CD14-positive monocyte (primary cell): ENCODE data around the gene PER1. TPM values are rescaled to one million over a fixed set of nuclear protein-coding genes. Genes with fewer than 3 reads are reported as not detected.
A peak's percentile ranks its signal among the peaks of the same experiment; 100 is the strongest.

Experiments used
- DNase-seq, 3 donors: peaks; one replicate each; pipeline ENCODE4 v3.0.0-alpha.2; 2011 to 2022
- H2AFZ ChIP-seq: 2 replicates; pipeline ENCODE4 v1.6.0; 2012; ENCODE audit warnings: mild to moderate bottlenecking, low read depth, low read length, inconsistent platforms; ENCODE audit not compliant: insufficient read depth, poor library complexity, severe bottlenecking
- H3K27ac ChIP-seq, 2 donors: 1 replicate in 1 of 2; 2 replicates in 1 of 2; pipeline ENCODE4 v1.5.1; 2012 to 2013; ENCODE audit warnings: low read length in 2 of 2, control low read depth in 1 of 2, inconsistent platforms in 1 of 2, low read depth in 1 of 2, mild to moderate bottlenecking in 1 of 2
- H3K27me3 ChIP-seq, 2 donors: one replicate each; pipeline versions ENCODE4 v1.6.0 to v1.6.1; 2011 to 2013; ENCODE audit warnings: low read length in 2 of 2; ENCODE audit not compliant: control insufficient read depth in 2 of 2, insufficient read depth in 2 of 2
- H3K36me3 ChIP-seq, 2 donors: replicated peaks in 1 of 2; 1 replicate in 1 of 2; 2 replicates in 1 of 2; pipeline versions ENCODE4 v1.5.1 to v1.6.1; 2012 to 2013; ENCODE audit warnings: low read length in 2 of 2, control low read depth in 1 of 2, inconsistent platforms in 1 of 2, mild to moderate bottlenecking in 1 of 2; ENCODE audit not compliant: insufficient read depth in 2 of 2, control insufficient read depth in 1 of 2
- H3K4me1 ChIP-seq, 2 donors: 1 replicate in 1 of 2; 2 replicates in 1 of 2; pipeline versions ENCODE4 v1.5.1 to v1.6.1; 2012 to 2013; ENCODE audit warnings: low read length in 2 of 2, control low read depth in 1 of 2, inconsistent platforms in 1 of 2, mild to moderate bottlenecking in 1 of 2, moderate library complexity in 1 of 2; ENCODE audit not compliant: insufficient read depth in 2 of 2, control insufficient read depth in 1 of 2
- H3K4me2 ChIP-seq: replicated peaks from 2 replicates; pipeline ENCODE3; 2012; ENCODE audit warnings: low read length, moderate library complexity, mild to moderate bottlenecking; ENCODE audit not compliant: poor library complexity, severe bottlenecking; ENCODE audit errors: extremely low read depth
- H3K4me3 ChIP-seq, 3 experiments: fragments of 200-600 bp in 1 of 3; sonication (generic) in 1 of 3; replicated peaks in 1 of 3; 1 replicate in 2 of 3; 2 replicates in 1 of 3; pipeline ENCODE4 v1.5.1; 2011 to 2013; ENCODE audit warnings: low read length in 3 of 3, mild to moderate bottlenecking in 3 of 3, control low read depth in 2 of 3, low read depth in 2 of 3, inconsistent platforms in 1 of 3, moderate library complexity in 1 of 3
- H3K79me2 ChIP-seq: 2 replicates; pipeline ENCODE4 v1.6.0; 2012; ENCODE audit warnings: mild to moderate bottlenecking, control low read depth, inconsistent platforms, low read length, moderate library complexity; ENCODE audit not compliant: insufficient read depth
- H3K9ac ChIP-seq: 2 replicates; pipeline ENCODE4 v1.6.0; 2017; ENCODE audit warnings: low read length, mild to moderate bottlenecking; ENCODE audit not compliant: insufficient read depth, poor library complexity, severe bottlenecking
- H3K9me3 ChIP-seq, 2 donors: replicated peaks in 1 of 2; 1 replicate in 1 of 2; 2 replicates in 1 of 2; pipeline versions ENCODE4 v1.5.1 to v1.6.1; 2012 to 2013; ENCODE audit warnings: low read length in 2 of 2, control low read depth in 1 of 2; ENCODE audit not compliant: control insufficient read depth in 1 of 2, insufficient read depth in 1 of 2
- H4K20me1 ChIP-seq: 2 replicates; pipeline ENCODE4 v1.6.0; 2012; ENCODE audit warnings: mild to moderate bottlenecking, low read length, control low read depth, moderate library complexity; ENCODE audit not compliant: insufficient read depth
- H3K27ac Mint-ChIP-seq, 7 donors: one replicate each; pipeline ENCODE4 v1.8.0; 2020; ENCODE audit warnings: mild to moderate bottlenecking in 7 of 7, mixed read lengths in 7 of 7, moderate library complexity in 6 of 7, inconsistent platforms in 2 of 7
- H3K27me3 Mint-ChIP-seq, 3 donors: one replicate each; pipeline ENCODE4 v1.8.0; 2021 to 2022; ENCODE audit warnings: low read depth in 3 of 3, mild to moderate bottlenecking in 3 of 3, mixed read lengths in 3 of 3, moderate library complexity in 3 of 3, inconsistent platforms in 1 of 3
- H3K36me3 Mint-ChIP-seq, 2 donors: one replicate each; pipeline ENCODE4 v1.8.0; 2020; ENCODE audit warnings: mixed read lengths in 2 of 2, inconsistent platforms in 1 of 2, mild to moderate bottlenecking in 1 of 2
- H3K4me1 Mint-ChIP-seq: one replicate; pipeline ENCODE4 v1.8.0; 2020; ENCODE audit warnings: mild to moderate bottlenecking, mixed read lengths
- H3K4me3 Mint-ChIP-seq, 2 donors: one replicate each; pipeline ENCODE4 v1.8.0; 2020; ENCODE audit warnings: mild to moderate bottlenecking in 2 of 2, mixed read lengths in 2 of 2, moderate library complexity in 1 of 2
- H3K9me3 Mint-ChIP-seq, 7 donors: one replicate each; pipeline ENCODE4 v1.8.0; 2020 to 2022; ENCODE audit warnings: mixed read lengths in 7 of 7, mild to moderate bottlenecking in 6 of 7, moderate library complexity in 6 of 7, inconsistent platforms in 2 of 7
- CTCF ChIP-seq: fragments of 200-600 bp; IDR thresholded peaks from one replicate; pipeline ENCODE4 v1.8.0; 2022; ENCODE audit warnings: antibody characterized with exemption, mild to moderate bottlenecking
- WGBS: methylation state at CpG from one replicate; pipeline ENCODE4 v1.1.5; 2013; ENCODE audit warnings: missing lambda C conversion rate; ENCODE audit not compliant: insufficient coverage; 5-methylcytosine and 5-hydroxymethylcytosine counted together
- intact Hi-C, 2 donors: fragments of 100-400 bp; cut with micrococcal nuclease; formaldehyde crosslinking; loops; one replicate each; pipeline versions ENCODE4 v1.15.0 to v1.15.1; 2023
- polyA plus RNA-seq, 3 donors: library from polyadenylated mRNA; depleted of rRNA in 1 of 3; unstranded in 2 of 3; stranded (reverse) in 1 of 3; fragments of 300-500 nt in 2 of 3; fragments of >200 nt in 1 of 3; fragmentation: Illumina TruSeq in 2 of 3; gene quantifications; 1 replicate in 2 of 3; 2 replicates in 1 of 3; pipeline ENCODE4 v1.2.3, GENCODE V29; 2012 to 2021

Gene PER1
- polyA plus RNA-seq, 3 donors = 5.6 to 457 (median 9.6) TPM

GRCh38 chr17:8149419-8150193, 2.6 kb downstream of the PER1 start:
- peak overlapping the region in 1 of 2 donors; percentile 12 for H3K4me3 Mint-ChIP-seq
- no peak overlapping the region for H2AFZ ChIP-seq
- peaks cover 31 to 46% of the 10 kb centered on the region in 2 donors for H3K4me1 ChIP-seq
- no peak overlapping the region for H3K9ac ChIP-seq
- 97% methylated on average over 28 of the region's 29 CpGs for WGBS
- peak overlapping the region in 3 of 7 donors; percentile 13 to 74 (median 15) for H3K27ac Mint-ChIP-seq
- peaks cover 0 to 14% (median 0%) of the 10 kb centered on the region in 3 donors for H3K27me3 Mint-ChIP-seq
- TF ChIP-seq CTCF = no peak
- peaks cover 28% of the 10 kb centered on the region for H3K4me1 Mint-ChIP-seq
- peaks cover 19% of the 10 kb centered on the region for H3K79me2 ChIP-seq
- H3K27ac ChIP-seq = no peak overlapping the region
- intact Hi-C loops = loop anchor here in 1 of 2 donors (5.0 to 10.0 kb wide), 2 partner anchors 38 to 315 kb away; partner anchors contain the start of gene KDM6B
- no peak overlapping the region for H3K4me2 ChIP-seq
- peaks cover 56 to 62% of the 10 kb centered on the region in 2 donors for H3K36me3 ChIP-seq
- no peaks in the 10 kb centered on the region for H3K9me3 ChIP-seq
- no peak for DNase-seq
- no peaks in the 10 kb centered on the region for H3K27me3 ChIP-seq
- H3K9me3 Mint-ChIP-seq = peaks cover 0 to 4% (median 0%) of the 10 kb centered on the region in 7 donors
- H3K36me3 Mint-ChIP-seq = peaks cover 63 to 70% of the 10 kb centered on the region in 2 donors
- H3K4me3 ChIP-seq = no peak overlapping the region
- peaks cover 90% of the 10 kb centered on the region for H4K20me1 ChIP-seq

GRCh38 chr17:8148560-8148959, 3.6 kb downstream of the PER1 start:
- intact Hi-C loops = loop anchor here in 1 of 2 donors (1.0 kb wide), 1 partner anchor 9 kb away; no protein-coding TSS in a partner anchor
- H3K4me3 ChIP-seq = no peak overlapping the region
- H3K27ac ChIP-seq = no peak overlapping the region
- no peak overlapping the region for H3K4me2 ChIP-seq
- Mint-ChIP-seq H3K27ac (peak overlapping the region in 1 of 7 donors; percentile 35), H3K4me1 (peaks cover 27% of the 10 kb centered on the region), H3K9me3 (peaks cover 0 to 4% (median 0%) of the 10 kb centered on the region in 7 donors), H3K36me3 (peaks cover 68 to 77% of the 10 kb centered on the region in 2 donors), H3K4me3 (no peak overlapping the region), H3K27me3 (peaks cover 0 to 14% (median 0%) of the 10 kb centered on the region in 3 donors)
- no peaks in the 10 kb centered on the region for H3K9me3 ChIP-seq
- no peak for DNase-seq
- peaks cover 21 to 36% of the 10 kb centered on the region in 2 donors for H3K4me1 ChIP-seq
- peaks cover 67 to 72% of the 10 kb centered on the region in 2 donors for H3K36me3 ChIP-seq
- peaks cover 96% of the 10 kb centered on the region for H4K20me1 ChIP-seq
- H3K79me2 ChIP-seq = peaks cover 19% of the 10 kb centered on the region
- H2AFZ ChIP-seq = no peak overlapping the region
- no CpG with 5 or more reads among the region's 13 CpGs for WGBS
- no peak overlapping the region for H3K9ac ChIP-seq
- no peak for TF ChIP-seq CTCF
- no peaks in the 10 kb centered on the region for H3K27me3 ChIP-seq
